Cardiac septum (tissue), 1 donor: ENCODE results near the gene SLC38A11. TPM values are rescaled to one million over a fixed set of nuclear protein-coding genes. Genes with fewer than 3 reads are reported as not detected.
"Not testable (repeated sequence)": the region's sequence is repeated elsewhere in the genome, so short reads cannot be mapped to it uniquely, and the experiment has no call there.

Experiments
- DNase-seq: peaks from one replicate; pipeline ENCODE4 v3.0.0-alpha.2; 2020; ENCODE audit warnings: low spot score
- intact Hi-C: fragments of 100-400 bp; cut with DNase I; formaldehyde crosslinking; loops from one replicate; pipeline ENCODE4 v1.14.0; 2022
- total RNA-seq: library from RNA; stranded (reverse); fragmentation: NEBNext Ultra II Directional; extraction: Animal tissue kit (Norgen Biotek cat#: 25700); gene quantifications from one replicate; pipeline ENCODE4 v1.2.1, GENCODE V29; 2021
- donor health status: DM: no; HTN: no; CAD: no.

SLC38A11 gene
- total RNA-seq, 1 donor from 2014 or later = 0.51 TPM

GRCh38 chr2:164890544-164890943, 64.8 kb downstream of the SLC38A11 start:
- intact Hi-C loops = no loop called here
- DNase-seq = no peak

- intact Hi-C loops = no loop called here
- DNase-seq = no peak
Observed at GRCh38 chr2:164888592-164888991, 66.7 kb downstream of the SLC38A11 start.

GRCh38 chr2:164887434-164888144, 67.7 kb downstream of the SLC38A11 start:
- no peak for DNase-seq
- intact Hi-C loops = no loop called here

- intact Hi-C loops = no loop called here
Observed at GRCh38 chr2:164882276-164882675, 73.0 kb downstream of the SLC38A11 start.

GRCh38 chr2:164881524-164881923, 73.8 kb downstream of the SLC38A11 start:
- intact Hi-C loops = no loop called here
- DNase-seq = no peak

More at GRCh38 chr2:164882276-164882675, 73.0 kb downstream of the SLC38A11 start:
- DNase-seq = no peak

DNA sequence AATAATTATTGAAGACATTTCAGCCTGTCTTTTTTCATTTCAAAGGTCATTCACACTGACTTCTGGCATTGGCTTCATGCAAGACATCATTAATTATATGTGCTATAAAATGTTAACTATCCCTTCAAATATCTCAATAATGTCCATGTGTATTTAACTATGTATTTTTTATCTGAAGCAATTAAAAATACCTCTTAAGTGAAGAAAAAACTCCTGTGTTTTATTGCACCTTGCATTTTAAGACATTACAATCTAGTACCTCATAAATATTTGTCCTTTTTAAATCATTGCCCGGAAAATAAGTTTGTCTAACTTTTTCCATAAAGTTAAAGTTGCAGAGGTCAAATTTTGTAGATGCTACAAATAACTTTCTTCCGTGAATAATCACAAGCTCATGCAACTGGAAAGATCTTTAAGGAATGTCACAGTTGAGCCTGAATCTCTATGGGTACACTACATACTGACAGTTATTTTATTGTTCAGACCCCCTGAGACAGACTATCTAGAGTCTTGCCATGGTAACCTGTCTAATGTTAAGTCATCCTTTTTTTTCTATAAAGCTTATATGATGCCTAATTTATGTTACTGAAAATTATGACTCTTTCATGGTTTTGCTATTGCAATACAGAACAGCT, 75.3 kb downstream of the SLC38A11 start:
- intact Hi-C loops = no loop called here

DNA sequence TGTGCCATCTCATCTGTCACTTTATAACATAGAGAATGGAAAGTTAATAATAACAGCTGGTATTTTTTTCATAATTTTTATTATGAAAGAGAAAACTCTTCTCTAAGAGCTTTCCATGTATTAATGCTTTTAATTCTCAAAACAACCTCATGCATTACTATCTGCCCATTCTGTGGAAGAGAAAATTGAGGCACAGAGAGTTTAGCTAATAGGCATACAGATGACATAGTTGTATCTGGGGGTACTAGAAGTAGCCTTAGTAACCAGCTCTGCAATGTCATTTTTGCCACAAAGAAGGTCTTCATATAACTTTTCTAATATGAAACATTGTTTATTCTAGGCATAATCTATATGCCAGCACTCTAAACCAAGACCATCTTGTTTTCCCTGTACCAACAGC, 77.4 kb downstream of the SLC38A11 start:
- DNase-seq = no peak
- intact Hi-C loops = no loop called here

More for the DNA sequence above, 75.3 kb downstream of the SLC38A11 start:
- DNase-seq = no peak

- intact Hi-C loops = no loop called here
- DNase-seq = no peak
Observed at GRCh38 chr2:164877169-164877568, 78.2 kb downstream of the SLC38A11 start.

- intact Hi-C loops = no loop called here
- no peak for DNase-seq
Observed at GRCh38 chr2:164875334-164876205, 79.8 kb downstream of the SLC38A11 start.

DNA sequence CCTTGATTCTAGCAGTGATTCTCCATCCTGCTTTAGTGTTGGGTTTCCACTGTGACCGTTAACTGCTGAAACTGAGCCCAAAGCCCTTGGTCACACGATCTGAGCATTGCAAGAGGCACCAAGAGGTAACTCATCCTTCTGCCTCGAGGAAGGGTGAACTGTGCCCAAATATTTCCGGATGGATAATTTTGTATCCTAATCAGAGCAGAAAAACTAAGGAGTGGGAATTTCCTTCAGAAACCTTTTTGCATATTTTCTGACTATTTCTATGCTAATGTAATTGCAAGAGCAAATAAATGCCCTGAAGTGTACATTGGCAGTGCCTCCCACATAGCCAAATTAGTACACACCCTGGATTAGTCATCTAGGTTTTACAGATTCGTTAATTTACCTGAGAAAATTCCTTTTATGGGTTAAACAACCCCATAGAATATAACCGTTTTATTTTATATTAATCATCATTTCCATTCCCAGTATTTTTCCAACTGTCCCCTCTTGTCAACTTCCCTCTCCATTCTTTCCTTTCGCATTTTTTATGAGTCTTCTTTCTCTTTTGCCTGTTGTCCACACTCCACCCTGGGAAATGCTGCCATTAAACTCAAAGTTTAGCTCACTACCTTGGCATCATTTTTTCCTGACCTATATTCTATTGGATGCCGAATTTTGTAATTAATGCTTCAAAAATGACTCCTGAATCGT, 82.0 kb downstream of the SLC38A11 start:
- DNase-seq = no peak
- intact Hi-C loops = no loop called here

GRCh38 chr2:164871404-164871803, 83.9 kb downstream of the SLC38A11 start:
- no peak for DNase-seq
- intact Hi-C loops = no loop called here

DNA sequence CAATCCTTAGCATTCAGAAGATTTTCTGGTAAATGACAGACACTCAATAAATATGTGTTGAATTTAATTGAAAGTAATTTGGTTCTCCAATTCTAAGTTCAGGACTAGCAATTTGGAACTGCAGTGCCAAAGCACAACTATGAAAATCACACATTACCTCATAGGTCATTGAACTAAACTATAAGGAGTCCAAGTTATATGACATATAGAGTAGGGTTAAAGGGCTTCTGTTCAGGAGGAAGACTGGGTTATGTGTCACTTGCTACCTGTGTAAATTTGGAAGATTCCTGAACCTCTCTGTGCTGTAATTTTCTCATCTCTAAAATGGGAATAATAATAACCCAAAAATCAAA, 85.9 kb downstream of the SLC38A11 start:
- no peak for DNase-seq
- intact Hi-C loops = no loop called here

DNA sequence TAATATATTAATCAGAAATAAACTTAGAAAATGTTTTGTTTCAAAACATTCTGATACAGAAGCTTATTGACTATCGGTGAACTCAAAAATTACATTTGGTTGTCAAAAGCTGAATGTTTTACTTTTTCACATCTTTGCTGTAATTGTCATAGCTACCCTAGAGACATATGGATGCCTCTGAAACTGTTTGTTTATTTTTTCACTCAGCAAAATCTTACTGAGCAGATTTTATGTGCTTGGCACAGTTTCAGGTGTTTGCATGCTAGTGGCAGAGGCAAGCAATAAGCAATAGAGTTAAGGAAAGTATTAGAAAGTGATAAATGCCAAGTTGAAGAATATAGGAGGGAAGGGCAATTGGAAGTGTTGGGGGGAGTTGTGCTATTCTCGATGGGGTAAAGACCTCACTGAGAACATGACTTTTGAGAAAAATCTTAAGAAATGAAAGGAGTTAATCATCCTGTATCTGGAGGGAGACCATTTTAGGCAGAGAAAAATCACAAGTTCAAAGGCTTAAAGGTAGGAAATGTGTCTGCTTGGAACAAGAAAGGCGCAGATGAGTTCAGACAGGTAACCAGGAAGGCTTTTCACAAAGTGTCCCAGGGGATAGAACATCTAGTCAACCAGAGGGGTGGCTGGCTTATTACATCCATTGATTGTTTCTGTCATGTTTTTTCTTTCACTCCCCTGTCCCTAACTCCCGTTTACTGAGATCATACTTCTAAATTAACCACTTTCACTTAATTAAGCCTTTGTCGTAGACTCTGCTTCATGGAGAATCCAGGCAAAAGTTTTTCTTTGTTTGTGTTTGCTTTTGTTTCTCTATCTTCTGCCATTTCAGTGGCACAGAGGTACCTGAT, 86.5 kb downstream of the SLC38A11 start:
- no peak for DNase-seq
- intact Hi-C loops = no loop called here

- no peak for DNase-seq
- intact Hi-C loops = no loop called here
Observed at GRCh38 chr2:164867779-164868397, 87.4 kb downstream of the SLC38A11 start.

GRCh38 chr2:164866381-164866780, 88.9 kb downstream of the SLC38A11 start:
- intact Hi-C loops, DNase-seq: not testable (repeated sequence)

DNA sequence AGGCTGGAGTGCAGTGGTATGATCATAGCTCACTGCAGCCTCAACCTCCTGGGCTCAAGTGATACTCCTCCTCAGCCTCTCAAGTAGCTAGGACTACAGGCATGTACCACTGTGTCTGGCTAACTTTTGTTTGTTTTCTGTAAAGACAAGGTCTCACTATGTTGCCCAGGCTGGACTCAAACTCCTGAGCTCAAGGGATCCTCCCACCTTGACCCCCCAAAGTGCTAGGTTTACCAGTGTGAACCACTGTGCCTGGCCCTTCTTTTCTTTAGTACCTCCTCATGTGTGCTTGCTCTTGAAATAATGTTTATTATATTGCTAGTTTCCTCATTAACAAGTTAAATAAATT, 94.7 kb downstream of the SLC38A11 start:
- no peak for DNase-seq
- intact Hi-C loops = no loop called here

DNA sequence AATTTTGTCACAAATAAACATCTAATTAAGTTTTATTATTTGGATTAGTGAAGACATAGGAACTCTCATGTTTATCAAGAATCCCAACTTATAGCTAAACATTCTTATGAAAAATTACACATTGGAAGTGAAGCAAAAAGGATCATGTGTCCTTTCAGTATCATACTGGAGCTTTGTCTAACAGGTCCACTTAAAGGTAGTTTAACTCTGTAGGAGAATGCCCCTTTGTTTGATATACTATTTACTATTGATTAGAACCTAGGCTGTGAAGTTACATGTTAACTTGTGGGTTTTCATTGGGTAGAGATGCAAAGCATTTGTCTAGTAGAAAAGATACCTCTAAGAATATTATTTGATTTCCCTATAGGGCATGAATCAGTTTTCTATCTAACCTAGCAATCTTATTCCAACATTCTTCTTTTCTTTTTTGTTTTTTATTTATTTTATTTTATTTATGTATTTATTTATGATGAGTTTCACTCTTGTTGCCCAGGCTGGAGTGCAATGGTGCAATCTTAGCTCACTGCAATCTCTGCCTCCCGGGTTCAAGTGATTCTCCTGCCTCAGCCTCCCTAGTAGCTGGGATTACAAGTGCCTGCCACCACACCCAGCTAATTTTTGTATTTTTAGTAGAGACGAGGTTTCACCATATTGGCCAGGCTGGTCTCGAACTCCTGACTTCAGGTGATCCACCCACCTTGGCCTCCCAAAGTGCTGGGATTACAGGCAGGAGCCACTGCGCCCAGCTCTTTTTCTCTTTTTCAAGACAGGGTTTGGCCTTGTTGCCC, 95.2 kb downstream of the SLC38A11 start:
- intact Hi-C loops, DNase-seq: not testable (repeated sequence)

DNA sequence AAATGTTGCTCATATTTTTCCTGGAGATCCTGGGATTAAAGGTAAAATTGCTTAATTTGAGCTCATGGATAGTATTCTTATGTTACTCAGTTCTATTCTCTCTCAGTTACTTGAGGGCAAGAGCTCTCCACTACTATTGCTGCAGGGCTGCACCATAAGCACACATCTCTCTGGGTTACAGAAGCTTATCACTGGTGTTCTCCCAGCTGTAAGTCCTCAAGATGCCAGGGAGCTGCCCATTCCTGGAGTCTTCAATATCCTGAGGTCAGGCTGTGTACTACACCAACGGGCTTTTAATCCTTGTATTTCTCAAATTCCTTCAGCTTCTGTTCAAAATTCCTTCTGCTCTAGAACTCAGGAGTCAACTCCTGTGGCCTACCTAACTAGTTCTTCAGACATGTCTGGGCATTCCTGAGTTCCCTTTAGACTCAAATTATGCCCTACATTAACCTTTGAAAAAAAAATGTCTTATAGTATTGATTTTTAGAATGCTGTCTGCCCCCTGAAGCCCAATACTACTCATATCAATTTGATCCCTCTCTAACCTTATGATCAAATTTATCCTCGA, 96.0 kb downstream of the SLC38A11 start:
- intact Hi-C loops = no loop called here
- no peak for DNase-seq
